Retinal pigment epithelial cell (primary cell): Measurements from ENCODE around the gene FAM117A.

Source experiments
- DNase-seq: peaks from one replicate; pipeline ENCODE4 v3.0.0-alpha.2; 2010; ENCODE audit warnings: low read depth
- H3K4me3 ChIP-seq: 2 replicates; pipeline ENCODE4 v1.5.1; 2011; ENCODE audit warnings: mild to moderate bottlenecking, low read length, control low read depth, moderate library complexity
- CTCF ChIP-seq: conservative IDR thresholded peaks from 2 replicates; pipeline ENCODE4 v1.5.1; 2011; ENCODE audit warnings: low read depth, low read length, control low read depth, inconsistent platforms

FAM117A gene

GRCh38 chr17:49747632-49748031, 16.3 kb downstream of the FAM117A start:
- H3K4me3 ChIP-seq, result no peak overlapping the region
- no peak for TF ChIP-seq CTCF
- no peak for DNase-seq

DNA sequence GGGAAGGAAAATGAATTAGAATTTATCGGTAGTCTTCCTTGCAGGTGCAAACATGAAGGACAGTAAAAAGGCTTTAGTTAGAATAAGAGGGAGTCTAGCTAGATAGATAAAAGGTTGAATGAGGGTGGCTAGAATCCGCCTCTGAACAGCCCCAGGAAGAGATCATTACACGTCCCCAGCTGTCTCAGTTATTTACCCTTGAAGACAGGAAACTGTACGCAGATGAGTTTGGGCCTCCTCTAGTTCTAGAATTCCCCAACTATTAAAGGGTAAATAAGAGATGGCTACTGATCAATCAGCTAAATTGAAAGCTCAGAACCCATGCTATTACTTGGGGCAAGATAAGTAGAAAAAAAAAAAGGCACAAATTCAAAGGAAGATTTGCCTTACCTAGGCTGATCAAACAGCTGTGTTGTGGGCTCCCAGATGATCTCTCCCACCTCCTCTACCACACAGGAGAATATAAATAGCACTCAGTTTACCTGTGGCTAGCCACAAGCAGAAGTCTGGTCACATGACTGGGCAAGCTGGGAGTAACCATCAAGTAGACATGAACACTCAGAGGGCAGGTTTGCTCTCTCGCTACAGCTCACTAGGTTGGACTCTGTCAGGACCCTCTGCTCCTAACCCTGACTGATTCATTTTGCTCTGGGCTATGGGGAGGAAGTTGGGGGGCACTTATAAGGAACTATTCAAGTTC, 17.0 kb downstream of the FAM117A start:
- H3K4me3 ChIP-seq, result no peak overlapping the region
- no peak for TF ChIP-seq CTCF
- DNase-seq, result no peak

- DNase-seq, result no peak
- no peak for TF ChIP-seq CTCF
- no peak overlapping the region for H3K4me3 ChIP-seq
Observed at GRCh38 chr17:49745175-49746139, 18.5 kb downstream of the FAM117A start.

DNA sequence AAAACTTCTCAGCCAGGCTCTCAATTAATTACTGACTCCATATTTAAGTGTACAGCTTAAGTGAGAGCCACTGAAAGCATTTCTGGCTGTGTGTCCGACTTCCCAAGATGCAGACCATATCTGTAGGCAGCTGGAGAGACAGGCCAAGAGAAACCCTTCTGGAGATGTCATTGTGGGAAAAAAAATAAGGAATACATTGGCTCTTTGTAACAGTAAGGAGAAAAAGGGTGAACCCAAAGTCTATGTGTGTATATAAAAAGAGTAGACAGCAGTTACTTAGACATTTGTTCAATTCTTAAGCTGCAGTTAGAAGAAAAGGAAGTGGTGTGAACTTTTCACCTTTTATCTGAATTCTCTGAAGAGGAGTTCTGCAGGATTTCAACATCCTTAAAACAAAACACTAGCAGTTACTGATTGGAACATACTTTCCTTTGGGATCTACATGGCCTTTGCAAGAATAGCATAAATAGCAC, 21.7 kb downstream of the FAM117A start:
- TF ChIP-seq CTCF, result no peak
- no peak overlapping the region for H3K4me3 ChIP-seq
- DNase-seq, result no peak

DNA sequence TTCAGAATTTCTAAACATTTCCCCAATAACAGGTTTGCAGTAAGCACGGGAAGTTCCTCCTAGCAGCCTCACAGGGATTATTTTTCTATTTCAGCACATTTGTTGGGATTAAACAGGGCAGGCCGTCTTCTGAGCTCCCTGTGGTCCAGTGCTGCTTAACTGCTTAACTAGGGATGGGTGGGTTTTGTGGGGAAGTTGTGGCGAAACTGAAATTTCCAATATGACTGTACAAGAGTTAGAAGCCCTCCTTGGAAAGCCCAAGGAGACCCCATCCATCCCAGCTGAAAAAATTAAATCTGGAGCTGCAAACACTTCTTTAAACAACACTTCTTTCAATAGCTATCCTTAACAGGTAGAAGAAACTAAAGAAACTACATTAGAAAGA, 22.2 kb downstream of the FAM117A start:
- no peak for TF ChIP-seq CTCF
- no peak for DNase-seq
- no peak overlapping the region for H3K4me3 ChIP-seq

DNA sequence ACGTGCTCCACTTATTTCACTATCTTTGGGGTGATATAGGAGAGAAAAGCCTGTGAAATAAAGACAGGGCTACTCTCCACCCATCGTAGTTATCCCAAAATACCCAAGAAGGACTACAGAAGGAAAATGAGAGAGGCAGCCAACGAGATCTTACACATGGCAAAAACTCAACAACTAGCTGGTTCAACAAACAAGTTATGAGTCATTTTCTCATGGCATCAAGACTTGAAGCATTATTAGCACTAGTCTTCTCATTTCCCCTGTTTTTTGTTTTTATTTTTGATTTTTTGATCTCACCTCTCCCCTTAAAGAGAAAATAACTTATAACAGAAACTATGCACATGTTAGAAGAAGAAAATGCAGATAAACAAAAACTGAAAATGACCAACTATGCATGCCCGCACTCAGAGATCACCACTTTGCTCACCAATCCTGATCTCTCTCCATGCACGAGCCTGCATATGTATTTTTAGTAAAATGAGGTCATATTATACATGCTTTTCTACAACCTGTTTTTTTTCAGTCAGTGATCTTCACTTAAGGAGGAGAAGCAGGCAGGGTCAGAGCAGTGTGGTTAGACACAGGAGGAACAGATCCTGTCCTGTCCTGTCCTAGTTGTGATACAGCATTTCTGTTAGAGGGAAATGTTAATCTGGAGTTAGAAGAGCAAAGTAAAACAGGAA, 22.8 kb downstream of the FAM117A start:
- no peak for TF ChIP-seq CTCF
- H3K4me3 ChIP-seq, result no peak overlapping the region
- no peak for DNase-seq
